GM19372 (cell line): ENCODE measurements around the gene CTNNBIP1.

Experiments
- ATAC-seq: cut with Tn5 transposase; IDR thresholded peaks from one replicate; pipeline ENCODE4 v1.9.1; 2021; ENCODE audit warnings: mild to moderate bottlenecking, low read depth, moderate library complexity; ENCODE audit not compliant: unreplicated experiment

CTNNBIP1 gene

GRCh38 chr1:9859281-9860014 is 50.6 kb downstream of the CTNNBIP1 start:
- ATAC-seq, result no peak

GRCh38 chr1:9858293-9859035 is 51.6 kb downstream of the CTNNBIP1 start:
- no peak for ATAC-seq

GRCh38 chr1:9855186-9855585 is 54.9 kb downstream of the CTNNBIP1 start:
- ATAC-seq, result no peak

- ATAC-seq, result no peak
Observed at GRCh38 chr1:9853249-9853595, 56.8 kb downstream of the CTNNBIP1 start.

GRCh38 chr1:9852410-9853248 is 57.4 kb downstream of the CTNNBIP1 start:
- ATAC-seq, result no peak

- no peak for ATAC-seq
Observed at GRCh38 chr1:9852004-9852403, 58.1 kb downstream of the CTNNBIP1 start.

- ATAC-seq, result no peak
Observed at GRCh38 chr1:9850442-9851162, 59.5 kb downstream of the CTNNBIP1 start.

- no peak for ATAC-seq
Observed at GRCh38 chr1:9849691-9850441, 60.2 kb downstream of the CTNNBIP1 start.

- no peak for ATAC-seq
Observed at GRCh38 chr1:9848022-9848421, 62.0 kb downstream of the CTNNBIP1 start.

- no peak for ATAC-seq
Observed at GRCh38 chr1:9847269-9847668, 62.8 kb downstream of the CTNNBIP1 start.

GRCh38 chr1:9846611-9847171 is 63.4 kb downstream of the CTNNBIP1 start:
- no peak for ATAC-seq

- no peak for ATAC-seq
Observed at GRCh38 chr1:9845914-9846313, 64.2 kb downstream of the CTNNBIP1 start.

GRCh38 chr1:9844756-9845155 is 65.3 kb downstream of the CTNNBIP1 start:
- no peak for ATAC-seq

- ATAC-seq, result no peak
Observed at GRCh38 chr1:9844106-9844505, 66.0 kb downstream of the CTNNBIP1 start.

GRCh38 chr1:9843576-9843945 is 66.5 kb downstream of the CTNNBIP1 start:
- no peak for ATAC-seq

GRCh38 chr1:9842781-9843575 is 67.1 kb downstream of the CTNNBIP1 start:
- ATAC-seq, result no peak

GRCh38 chr1:9842073-9842711 is 67.9 kb downstream of the CTNNBIP1 start:
- no peak for ATAC-seq

GRCh38 chr1:9841460-9841859 is 68.6 kb downstream of the CTNNBIP1 start:
- no peak for ATAC-seq
